Inflammatory macrophage treated with lipopolysaccharide for 4 hours (primary cell): ENCODE measurements around the gene RASSF7.
A peak's percentile ranks its signal among the peaks of the same experiment; 100 is the strongest.
"Not testable (repeated sequence)": the region's sequence is repeated elsewhere in the genome, so short reads cannot be mapped to it uniquely, and the experiment has no call there.

Experiments
- DNase-seq: peaks from one replicate; pipeline ENCODE4 v3.0.0-alpha.2; 2020

RASSF7 gene, protein sequence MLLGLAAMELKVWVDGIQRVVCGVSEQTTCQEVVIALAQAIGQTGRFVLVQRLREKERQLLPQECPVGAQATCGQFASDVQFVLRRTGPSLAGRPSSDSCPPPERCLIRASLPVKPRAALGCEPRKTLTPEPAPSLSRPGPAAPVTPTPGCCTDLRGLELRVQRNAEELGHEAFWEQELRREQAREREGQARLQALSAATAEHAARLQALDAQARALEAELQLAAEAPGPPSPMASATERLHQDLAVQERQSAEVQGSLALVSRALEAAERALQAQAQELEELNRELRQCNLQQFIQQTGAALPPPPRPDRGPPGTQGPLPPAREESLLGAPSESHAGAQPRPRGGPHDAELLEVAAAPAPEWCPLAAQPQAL

GRCh38 chr11:560305-561147 is at the start of gene RASSF7, which contains the start of gene LMNTD2:
Gene RASSF7, plus strand, starts transcription at chr11:560970. Its CDS starts 799 bp downstream, at chr11:561769.
Gene LMNTD2, minus strand, starts transcription at chr11:560738. Its CDS starts 22 bp downstream, at chr11:560716.
- peak; percentile 91 for DNase-seq

GRCh38 chr11:512761-513595 is 47.8 kb upstream of the RASSF7 start:
- DNase-seq, result peak; percentile 37

- no peak for DNase-seq
Measured at GRCh38 chr11:514606-515005, 46.2 kb upstream of the RASSF7 start.

- no peak for DNase-seq
Measured at GRCh38 chr11:515131-515530, 45.6 kb upstream of the RASSF7 start.

GRCh38 chr11:516400-516799 is 44.4 kb upstream of the RASSF7 start:
- no peak for DNase-seq

DNA sequence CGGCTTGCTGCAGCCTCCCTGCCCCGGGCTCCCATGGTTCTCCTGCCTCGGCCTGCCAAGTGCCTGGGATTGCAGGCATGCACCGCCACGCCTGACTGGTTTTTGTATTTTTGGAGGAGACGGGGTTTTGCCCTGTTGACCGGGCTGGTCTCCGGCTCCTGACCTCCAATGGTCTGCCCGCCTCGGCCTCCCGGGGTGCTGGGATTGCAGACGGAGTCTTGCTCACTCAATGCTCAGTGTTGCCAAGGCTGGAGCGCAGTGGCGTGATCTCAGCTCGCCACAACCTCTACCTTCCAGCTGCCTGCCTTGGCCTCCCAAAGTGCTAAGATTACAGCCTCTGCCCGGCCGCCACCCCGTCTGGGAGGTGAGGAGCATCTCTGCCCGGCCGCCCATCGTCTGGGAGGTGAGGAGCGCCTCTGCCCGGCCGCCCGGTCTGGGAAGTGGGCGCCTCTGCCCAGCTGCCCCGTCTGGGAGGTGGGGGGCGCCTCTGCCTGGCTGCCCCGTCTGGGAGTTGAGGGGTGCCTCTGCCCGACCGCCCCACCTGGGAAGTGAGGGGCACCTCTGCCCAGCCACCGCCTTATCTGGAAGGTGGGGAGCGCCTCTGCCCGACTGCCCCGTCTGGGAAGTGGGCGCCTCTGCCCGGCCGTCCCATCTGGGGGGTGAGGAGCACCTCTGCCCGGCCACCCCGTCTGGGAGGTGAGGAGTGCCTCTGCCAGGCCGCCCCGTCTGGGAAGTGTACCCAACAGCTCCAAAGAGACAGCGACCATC is 43.7 kb upstream of the RASSF7 start:
- not testable (repeated sequence) for DNase-seq

GRCh38 chr11:518463-519202 is 42.1 kb upstream of the RASSF7 start:
- DNase-seq, result peak; percentile 89

DNA sequence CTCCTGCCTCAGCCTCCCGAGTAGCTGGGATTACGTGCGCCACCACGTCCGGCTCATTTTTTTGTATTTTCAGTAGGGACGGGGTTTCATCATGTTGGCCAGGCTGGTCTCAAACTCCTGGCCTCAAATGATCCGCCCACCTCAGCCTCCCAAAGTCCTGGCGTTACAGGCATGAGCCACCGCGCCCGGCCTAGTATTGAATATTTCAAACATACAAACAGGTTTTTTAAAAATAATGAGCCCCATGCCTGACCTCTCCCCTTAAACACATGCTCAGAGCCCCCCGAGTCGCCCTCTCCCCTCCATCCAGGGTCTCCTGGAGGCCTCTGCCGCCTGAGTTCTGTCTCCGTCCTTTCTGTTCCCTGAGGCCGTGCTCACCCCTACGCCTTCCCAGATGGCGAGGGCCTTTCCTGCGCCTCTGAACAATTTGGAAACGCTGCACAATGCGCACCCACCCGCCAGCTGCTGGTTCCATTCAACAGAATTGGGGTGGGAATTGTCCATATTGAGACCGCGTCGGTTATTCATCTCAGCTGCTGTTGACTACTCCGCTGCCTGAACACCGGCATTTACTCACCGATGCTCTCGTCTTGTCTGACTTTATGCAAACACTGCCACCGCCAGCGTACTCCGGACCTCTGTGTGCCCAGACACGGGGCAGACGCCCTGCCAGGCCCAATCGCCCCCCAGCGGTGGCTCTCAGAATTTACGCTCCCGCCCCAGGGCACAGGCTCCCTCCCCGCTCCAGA is 40.2 kb upstream of the RASSF7 start:
- no peak for DNase-seq

DNA sequence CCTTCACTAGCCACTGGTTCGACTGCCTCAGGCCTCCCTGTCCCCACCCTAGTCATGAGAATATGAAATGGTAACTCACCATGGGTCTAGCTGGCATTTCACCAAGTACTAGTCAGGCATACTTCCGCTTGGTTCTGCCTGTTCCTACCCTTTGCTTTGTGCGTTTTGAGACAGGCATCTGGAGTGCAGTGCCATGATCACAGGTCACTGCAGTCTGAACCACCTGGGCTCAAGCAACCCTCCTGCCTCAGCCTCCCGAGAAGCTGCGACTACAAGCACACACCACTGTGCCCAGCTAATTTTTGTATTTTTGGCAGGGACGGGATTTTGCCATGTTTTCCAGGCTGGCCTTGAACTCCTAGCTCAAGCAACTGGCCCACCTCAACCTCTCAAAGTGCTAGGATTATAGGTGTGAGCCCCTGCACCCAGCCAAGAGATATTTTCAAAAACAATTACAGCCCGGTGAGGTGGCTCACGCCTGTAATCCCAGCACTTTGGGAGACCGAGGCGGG is 39.5 kb upstream of the RASSF7 start:
- DNase-seq, result no peak

DNA sequence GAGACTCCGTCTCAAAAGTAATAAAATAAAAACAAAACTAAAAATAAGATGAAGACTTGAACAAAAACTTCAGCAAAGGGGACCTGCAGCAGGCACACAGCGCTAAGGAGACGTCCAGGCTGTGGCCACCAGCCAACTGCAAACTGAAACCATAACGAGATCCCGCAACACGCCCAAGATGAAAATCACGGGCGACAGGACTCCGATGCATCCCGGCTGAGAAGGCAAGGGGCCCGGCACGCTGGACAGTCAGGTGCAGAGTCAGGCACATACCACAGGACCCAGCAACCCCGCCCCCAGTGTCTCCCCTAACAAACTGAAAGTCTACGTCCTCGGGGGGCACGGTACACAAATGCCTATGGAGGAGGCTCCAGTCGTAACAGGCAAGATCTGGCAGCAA is 34.6 kb upstream of the RASSF7 start:
- no peak for DNase-seq

- no peak for DNase-seq
Measured at GRCh38 chr11:528166-528814, 32.5 kb upstream of the RASSF7 start.

GRCh38 chr11:528815-529727 is 31.7 kb upstream of the RASSF7 start:
- no peak for DNase-seq

GRCh38 chr11:529728-530411 is 30.9 kb upstream of the RASSF7 start:
- DNase-seq, result no peak

DNA sequence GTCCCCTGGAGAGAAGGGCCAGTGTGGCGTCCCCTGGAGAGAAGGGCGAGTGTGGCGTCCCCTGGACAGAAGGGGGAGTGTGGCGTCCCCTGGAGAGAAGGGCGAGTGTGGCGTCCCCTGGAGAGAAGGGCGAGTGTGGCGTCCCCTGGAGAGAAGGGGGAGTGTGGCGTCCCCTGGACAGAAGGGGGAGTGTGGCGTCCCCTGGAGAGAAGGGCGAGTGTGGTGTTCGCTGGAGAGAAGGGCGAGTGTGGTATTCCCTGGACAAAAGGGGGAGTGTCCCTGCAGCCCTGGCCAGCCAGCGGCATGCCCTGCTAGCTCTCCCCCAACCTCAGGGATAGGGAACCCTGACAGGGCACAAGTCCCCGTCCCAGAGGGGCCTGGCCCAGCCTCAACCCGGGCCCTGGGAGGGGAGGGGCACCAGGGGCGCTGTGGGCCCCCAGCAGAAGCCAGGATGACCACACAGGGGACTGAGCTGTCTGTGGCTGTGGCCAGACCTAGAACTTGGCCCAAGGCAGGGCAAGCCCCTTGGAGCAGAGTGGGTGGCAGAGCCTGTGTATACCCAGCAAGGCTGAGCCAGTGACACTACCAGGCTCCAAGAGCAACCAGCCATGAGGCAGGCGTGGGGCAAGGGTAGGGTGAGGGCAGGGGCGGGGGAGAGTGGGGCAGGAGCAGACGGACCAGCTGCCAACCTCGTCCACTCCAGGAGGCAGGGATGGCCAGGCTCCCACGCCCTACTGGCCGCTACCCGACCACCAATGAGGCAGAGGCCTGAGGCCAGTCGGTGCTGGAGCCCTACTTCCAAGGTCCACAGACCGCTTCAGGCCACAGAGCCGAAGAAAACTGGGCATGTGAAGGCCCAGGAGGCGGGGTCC is 29.6 kb upstream of the RASSF7 start:
- no peak for DNase-seq

GRCh38 chr11:531919-532526 is 28.7 kb upstream of the RASSF7 start:
- DNase-seq, result no peak

DNA sequence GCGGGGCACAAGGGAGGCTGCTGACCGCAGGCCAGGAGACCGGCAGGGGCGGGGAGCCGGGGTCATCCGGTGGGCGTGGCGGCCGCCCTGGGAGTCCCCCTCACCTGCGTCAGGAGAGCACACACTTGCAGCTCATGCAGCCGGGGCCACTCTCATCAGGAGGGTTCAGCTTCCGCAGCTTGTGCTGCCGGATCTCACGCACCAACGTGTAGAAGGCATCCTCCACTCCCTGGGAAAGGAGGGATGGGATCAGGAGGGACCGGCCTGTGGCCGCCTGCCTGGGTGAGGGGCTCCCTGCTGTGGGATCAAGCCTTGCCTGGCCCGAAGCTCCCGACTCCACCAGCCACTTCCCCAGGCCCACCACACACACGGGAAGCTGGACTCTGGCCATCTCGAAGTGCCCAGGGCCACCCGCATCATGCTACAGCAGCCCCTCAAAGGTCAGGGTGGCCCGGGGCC is 28.2 kb upstream of the RASSF7 start:
- no peak for DNase-seq
